K562 (cell line): Measurements from ENCODE around the gene LRRC37B. TPM values are rescaled to one million over a fixed set of nuclear protein-coding genes. Genes with fewer than 3 reads are reported as not detected.

Source experiments
- XRCC5 ChIP-seq: fragments of 200-400 bp; formaldehyde crosslinking; IDR thresholded peaks from 2 replicates; pipeline ENCODE4 v1.6.1; 2017; ENCODE audit warnings: low read depth, mild to moderate bottlenecking, low read length
- ZBTB40 ChIP-seq, 2 experiments: fragments of 450-650 bp in 1 of 2; sonication (generic) in 1 of 2; formaldehyde crosslinking in 1 of 2; IDR thresholded peaks; 2 replicates each; pipeline versions ENCODE4 v1.7.1 to v1.9.0; 2016 to 2022; ENCODE audit warnings: inconsistent platforms in 1 of 2, mild to moderate bottlenecking in 1 of 2, missing genetic modification reagents in 1 of 2
- polyA plus RNA-seq, 8 experiments: library from polyadenylated mRNA; depleted of rRNA in 4 of 8; stranded (reverse) in 5 of 8; unstranded in 3 of 8; fragments of >200 nt; fragmentation: Nextera tagmentation in 2 of 8; fragmentation: Illumina TruSeq in 1 of 8; extraction: Ambion mirVana in 2 of 8; extraction: Trizol in 1 of 8; gene quantifications; 2 replicates each; pipeline versions ENCODE4 v1.2.1 to v1.2.3, GENCODE V29; 2011 to 2014; ENCODE audit warnings: inconsistent platforms in 1 of 8, missing spikeins in 1 of 8
- total RNA-seq, 7 experiments: library from RNA; depleted of rRNA in 6 of 7; stranded (reverse); fragments of >200 nt in 6 of 7; fragmentation: Illumina TruSeq in 2 of 7; extraction: Trizol in 2 of 7; gene quantifications; 2 replicates each; pipeline versions ENCODE4 v1.2.1 to v1.2.3, GENCODE V29; 2011 to 2021; ENCODE audit warnings: low replicate concordance in 1 of 7

Gene LRRC37B
- total and polyA plus RNA-seq, 9 of the 15 experiments (the other 6 are each of a cell fraction or from before 2014, with no cell fraction given) = 2.7 to 19.8 (median 12.4) TPM

DNA sequence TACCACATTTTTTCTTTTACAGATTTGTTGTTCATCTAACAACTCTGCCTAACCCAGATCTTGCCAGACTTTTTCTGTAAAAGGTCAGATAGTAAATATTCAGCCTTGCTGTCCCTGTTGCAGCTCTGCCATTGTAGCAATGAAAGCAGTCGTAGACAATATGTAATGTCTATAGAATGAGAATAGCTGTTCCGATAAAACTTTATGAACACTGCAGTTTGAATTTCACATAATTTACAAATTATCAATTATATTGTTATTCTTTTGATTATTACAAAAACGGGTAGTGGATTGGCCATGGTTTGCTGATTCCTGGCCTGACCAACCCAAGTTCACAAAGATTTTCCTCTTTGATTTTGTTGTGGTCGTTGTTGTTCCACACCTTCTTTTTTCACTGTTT is 2.9 kb downstream of the LRRC37B start (continued):
- TF ChIP-seq ZBTB40 (IDR thresholded peaks at IDR 0.05) (peak; percentile 92), ZBTB40 (CRISPR knock-in tag; IDR thresholded peaks at IDR 0.05) (peak; percentile 87), XRCC5 (no peak)
